Heart right ventricle (tissue), 16 donors: ENCODE data around the gene MRPS9. TPM values are rescaled to one million over a fixed set of nuclear protein-coding genes. Genes with fewer than 3 reads are reported as not detected.
A peak's percentile ranks its signal among the peaks of the same experiment; 100 is the strongest.

Experiments used
- ATAC-seq, 8 donors: fragments of 200-7000 bp; cut with Tn5 transposase; one replicate each; pipeline ENCODE4 v1.9.1; 2020; ENCODE audit warnings: mild to moderate bottlenecking in 8 of 8, moderate library complexity in 8 of 8, moderate number of reproducible peaks in 1 of 8
- DNase-seq, 2 donors: peaks; one replicate each; pipeline ENCODE4 v3.0.0-alpha.2; 2020
- H3K27ac ChIP-seq, 10 donors: fragments of 200-600 bp; sonication (generic) in 2 of 10; one replicate each; pipeline versions ENCODE4 v1.5.0 to v1.8.0; 2020 to 2022; ENCODE audit warnings: mild to moderate bottlenecking in 3 of 10
- H3K27me3 ChIP-seq, 7 donors: fragments of 200-600 bp; one replicate each; pipeline ENCODE4 v1.8.0; 2021 to 2022; ENCODE audit warnings: mild to moderate bottlenecking in 2 of 7
- H3K36me3 ChIP-seq, 9 donors: fragments of 200-600 bp; sonication (generic) in 1 of 9; one replicate each; pipeline versions ENCODE4 v1.5.0 to v1.8.0; 2020 to 2022; ENCODE audit warnings: mild to moderate bottlenecking in 2 of 9
- H3K4me1 ChIP-seq, 9 donors: fragments of 200-600 bp; sonication (generic) in 1 of 9; one replicate each; pipeline versions ENCODE4 v1.5.0 to v1.8.0; 2020 to 2022; ENCODE audit warnings: mild to moderate bottlenecking in 4 of 9
- H3K4me3 ChIP-seq, 10 donors: fragments of 200-600 bp; sonication (generic) in 2 of 10; one replicate each; pipeline versions ENCODE4 v1.5.0 to v1.8.0; 2020 to 2022; ENCODE audit warnings: mild to moderate bottlenecking in 7 of 10, moderate library complexity in 2 of 10
- H3K9me3 ChIP-seq, 11 donors: fragments of 200-600 bp in 10 of 11; sonication (generic) in 2 of 11; one replicate each; pipeline versions ENCODE4 v1.5.0 to v1.8.0; 2013 to 2022; ENCODE audit warnings: mild to moderate bottlenecking in 2 of 11, control low read depth in 1 of 11, moderate library complexity in 1 of 11
- WGBS, 2 donors: extraction: QIAGEN DNeasy Blood & Tissue Kit; methylation state at CpG; one replicate each; pipeline ENCODE4 v1.1.7; 2013; ENCODE audit warnings: inconsistent platforms in 1 of 2; 5-methylcytosine and 5-hydroxymethylcytosine counted together
- intact Hi-C, 10 donors: fragments of 100-400 bp; cut with DNase I; formaldehyde crosslinking; loops; one replicate each; pipeline versions ENCODE4 v1.11.1 to v1.14.2; 2022
- polyA plus RNA-seq, 2 donors: library from polyadenylated mRNA; stranded (reverse); fragments of 200-250 nt; gene quantifications; one replicate each; pipeline ENCODE4 v1.2.3, GENCODE V29; 2013
- total RNA-seq, 10 donors: library from RNA; stranded (reverse); fragmentation: NEBNext Ultra II Directional in 3 of 10; extraction: Animal tissue kit (Norgen Biotek cat#: 25700) in 3 of 10; gene quantifications; one replicate each; pipeline versions ENCODE4 v1.2.1 to v1.2.4, GENCODE V29; 2021 to 2023
- TF ChIP-seq, protein P1 (sequence below), 9 donors: fragments of 200-600 bp; sonication (generic) in 2 of 9; IDR thresholded peaks; one replicate each; pipeline versions ENCODE4 v1.5.0 to v1.8.0; 2021 to 2022; ENCODE audit warnings: antibody characterized with exemption in 9 of 9, mild to moderate bottlenecking in 5 of 9, moderate library complexity in 1 of 9
- donor health status: Arrhythmogenic right ventricular cardiomyopathy.
- donor health status: ischemic (EF 13 %, LVEDD 7.1; RV severe dilation, severe dysfunction).
- donor health status: healthy with polysubstance abuse.
- donor health status: DM: no; HTN: yes; CAD: no.
- donor health status: DM: no; HTN: no; CAD: no.
- donor health status: ischemic (EF 25% LVEDD 6.9; RV normal size, moderate dysfunction).
- donor health status: ischemic (EF 25% LVEDD 5.7; RV mildly dilated, moderate dysfunction).
- donor health status: healthy.
- donor health status: DM: yes; HTN: yes; CAD: no.
- donor health status: Ischemic cardiomyopathy.
- donor health status: ischemic (EF 35%, LVEDD 5.7; RV mildly dilated, moderate dysfunction).
- donor health status: nonischemic (EF 11% LVEDD 7.7; RV severe dilation, severe dysfunction).
- donor health status: DM: yes; HTN: yes; CAD: no.
- donor health status: PGD.
- donor health status: ischemic (EF 29% LVEDD 5.4; RV normal size, mild dysfunction).
- donor health status: nonischemic (EF 23%, LVEDD 6.1; RV moderate dilation, normal function).

MRPS9 gene
- total and polyA plus RNA-seq, 12 donors, result 43.5 to 89.6 (median 63.3) TPM

DNA sequence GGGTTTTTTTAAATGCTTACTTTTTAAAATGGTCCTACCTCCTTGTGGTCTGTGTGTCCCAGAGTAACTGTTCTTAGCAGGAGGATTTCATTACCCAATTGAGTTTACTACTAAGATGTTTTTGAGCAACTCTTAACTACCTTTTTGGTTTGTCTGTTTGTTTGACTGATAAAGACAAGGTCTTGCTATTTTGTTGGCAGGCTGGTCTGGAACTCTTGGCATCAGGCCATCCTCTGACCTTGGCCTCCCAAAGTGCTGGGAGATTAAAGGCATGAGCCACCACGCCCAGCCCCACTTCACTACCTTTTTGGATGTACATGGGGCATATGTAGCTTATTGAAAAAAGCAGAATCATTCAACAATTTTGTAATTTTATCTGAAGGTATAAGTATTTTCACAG is 14.9 kb downstream of the MRPS9 start:
- WGBS, 2 donors, result 44 to 49% methylated on average over 1 of the region's 1 CpG
- intact Hi-C loops, result no loop called here
- Histone ChIP-seq H3K27ac (peak overlapping the region in 1 of 10 donors; percentile 4), H3K4me3 (no peak overlapping the region), H3K4me1 (peaks cover 0 to 10% (median 0%) of the 10 kb centered on the region in 9 donors), H3K9me3 (peaks cover 0 to 22% (median 0%) of the 10 kb centered on the region in 11 donors), H3K36me3 (peaks cover 0 to 42% (median 8%) of the 10 kb centered on the region in 9 donors), H3K27me3 (no peaks in the 10 kb centered on the region)
- peak in 5 of 8 donors; percentile 49 to 63 (median 59) for ATAC-seq
- TF ChIP-seq, protein P1, sequence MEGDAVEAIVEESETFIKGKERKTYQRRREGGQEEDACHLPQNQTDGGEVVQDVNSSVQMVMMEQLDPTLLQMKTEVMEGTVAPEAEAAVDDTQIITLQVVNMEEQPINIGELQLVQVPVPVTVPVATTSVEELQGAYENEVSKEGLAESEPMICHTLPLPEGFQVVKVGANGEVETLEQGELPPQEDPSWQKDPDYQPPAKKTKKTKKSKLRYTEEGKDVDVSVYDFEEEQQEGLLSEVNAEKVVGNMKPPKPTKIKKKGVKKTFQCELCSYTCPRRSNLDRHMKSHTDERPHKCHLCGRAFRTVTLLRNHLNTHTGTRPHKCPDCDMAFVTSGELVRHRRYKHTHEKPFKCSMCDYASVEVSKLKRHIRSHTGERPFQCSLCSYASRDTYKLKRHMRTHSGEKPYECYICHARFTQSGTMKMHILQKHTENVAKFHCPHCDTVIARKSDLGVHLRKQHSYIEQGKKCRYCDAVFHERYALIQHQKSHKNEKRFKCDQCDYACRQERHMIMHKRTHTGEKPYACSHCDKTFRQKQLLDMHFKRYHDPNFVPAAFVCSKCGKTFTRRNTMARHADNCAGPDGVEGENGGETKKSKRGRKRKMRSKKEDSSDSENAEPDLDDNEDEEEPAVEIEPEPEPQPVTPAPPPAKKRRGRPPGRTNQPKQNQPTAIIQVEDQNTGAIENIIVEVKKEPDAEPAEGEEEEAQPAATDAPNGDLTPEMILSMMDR (IDR thresholded peaks at IDR 0.05), result no peak
- DNase-seq, result peak; percentile 30 to 45

DNA sequence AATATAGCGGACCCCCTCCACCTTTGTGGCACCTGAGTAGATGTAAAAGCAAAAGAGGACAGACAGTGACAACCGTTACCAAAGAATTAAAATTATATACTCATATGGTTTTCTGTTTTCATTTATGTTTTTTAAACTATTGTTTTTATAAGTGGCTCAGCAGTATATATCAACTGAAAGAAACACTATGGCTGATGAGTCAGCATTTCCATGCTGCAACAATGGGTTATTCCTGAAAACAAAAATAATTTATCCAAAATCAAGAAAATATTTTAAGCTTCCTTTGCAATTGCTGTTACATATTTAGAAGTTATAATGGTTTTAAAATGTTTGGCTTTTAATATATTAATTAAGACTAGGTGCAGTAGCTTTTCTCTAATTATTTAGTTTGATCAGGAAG is 17.7 kb downstream of the MRPS9 start:
- TF ChIP-seq, protein P1 (IDR thresholded peaks at IDR 0.05), result no peak
- intact Hi-C loops, result no loop called here
- WGBS, 2 donors, result 73 to 98% methylated on average over 2 of the region's 2 CpGs
- H3K4me1 ChIP-seq, result peaks cover 0 to 10% (median 0%) of the 10 kb centered on the region in 9 donors
- ATAC-seq (no peak), DNase-seq (no peak)
- H3K27me3 ChIP-seq, result no peaks in the 10 kb centered on the region
- peaks cover 0 to 24% (median 6%) of the 10 kb centered on the region in 9 donors for H3K36me3 ChIP-seq
- H3K9me3 ChIP-seq, result peaks cover 0 to 21% (median 0%) of the 10 kb centered on the region in 11 donors
- no peak overlapping the region for H3K4me3 ChIP-seq
- H3K27ac ChIP-seq, result no peak overlapping the region

DNA sequence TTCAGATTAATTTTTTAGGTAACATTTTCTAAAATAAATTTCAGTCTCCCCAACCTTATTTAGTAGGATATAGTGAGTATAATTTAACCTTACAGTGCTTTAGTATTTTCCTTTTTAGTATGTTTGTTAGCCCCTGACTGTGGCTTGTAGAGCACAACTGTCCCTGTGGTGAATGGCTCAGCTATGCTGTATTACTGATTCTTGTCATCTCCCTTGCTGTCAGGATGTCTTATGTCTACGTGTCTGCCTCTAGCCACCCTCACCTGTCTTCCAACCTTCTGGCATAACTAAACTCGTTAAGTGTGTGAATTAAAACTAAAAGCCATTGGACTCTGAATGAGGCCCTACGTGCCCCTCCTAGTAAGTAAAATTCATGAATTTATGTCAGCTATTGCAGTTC is 18.4 kb downstream of the MRPS9 start:
- no peak for ATAC-seq

DNA sequence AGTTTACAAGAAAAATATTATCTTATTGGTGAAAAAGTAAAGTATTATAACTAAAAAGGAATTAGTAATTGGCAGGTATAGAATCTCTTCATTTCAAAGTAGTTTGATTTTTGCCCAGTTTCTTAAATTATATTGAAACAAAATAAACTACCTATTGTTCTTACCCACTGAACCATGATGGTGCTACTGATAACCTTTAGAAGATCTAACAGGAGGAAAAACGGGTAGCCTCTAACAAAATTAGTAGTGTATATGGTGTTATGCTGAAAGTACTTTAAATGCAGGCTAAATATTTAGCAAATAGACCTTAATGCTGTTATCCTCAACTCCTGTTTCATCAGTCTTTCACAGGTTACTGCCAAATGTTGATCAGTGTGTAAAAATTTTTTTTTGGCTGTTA is 19.1 kb downstream of the MRPS9 start:
- intact Hi-C loops, result no loop called here
- Histone ChIP-seq H3K4me1 (peaks cover 0 to 10% (median 0%) of the 10 kb centered on the region in 9 donors), H3K9me3 (peaks cover 0 to 7% (median 0%) of the 10 kb centered on the region in 11 donors), H3K27me3 (no peaks in the 10 kb centered on the region), H3K36me3 (peaks cover 0 to 15% (median 0%) of the 10 kb centered on the region in 9 donors), H3K27ac (no peak overlapping the region), H3K4me3 (no peak overlapping the region)
- DNase-seq (no peak), ATAC-seq (no peak)
- TF ChIP-seq, protein P1 (IDR thresholded peaks at IDR 0.05), result no peak
- WGBS, 2 donors, result 77 to 84% methylated on average over 1 of the region's 1 CpG

More for the DNA sequence above, 18.4 kb downstream of the MRPS9 start:
- no peak overlapping the region for H3K4me3 ChIP-seq
- no peaks in the 10 kb centered on the region for H3K27me3 ChIP-seq
- no peak for DNase-seq
- intact Hi-C loops, result no loop called here
- H3K9me3 ChIP-seq, result peaks cover 0 to 15% (median 0%) of the 10 kb centered on the region in 11 donors
- no peak overlapping the region for H3K27ac ChIP-seq
- WGBS, 2 donors, result 82 to 98% methylated on average over 3 of the region's 3 CpGs
- peaks cover 0 to 18% (median 0%) of the 10 kb centered on the region in 9 donors for H3K36me3 ChIP-seq
- peaks cover 0 to 10% (median 0%) of the 10 kb centered on the region in 9 donors for H3K4me1 ChIP-seq
- TF ChIP-seq, protein P1 (IDR thresholded peaks at IDR 0.05), result no peak
